ENCODE data around the gene NADK. TPM values are rescaled to one million over a fixed set of nuclear protein-coding genes. Genes with fewer than 3 reads are reported as not detected.

The NADK gene
- total RNA-seq, 1 experiment from 2014 or later: 124 TPM

GRCh38 chr1:1780598-1781525, 2.6 kb upstream of the NADK start:
- CTCF ChIA-PET: interaction anchor here (0.5 to 2.8 kb wide), 8 partner anchors 8 to 263 kb away, joined by 3 to 30 read pairs (median 9); no protein-coding TSS in a partner anchor
- POLR2A ChIA-PET: interaction anchor here (0.7 to 1.0 kb wide), 3 partner anchors 14 to 128 kb away, joined by 3 to 7 read pairs (median 3); no protein-coding TSS in a partner anchor
- Mint-ChIP-seq H3K36me3 (peaks cover 6% of the 10 kb centered on the region), H3K27ac (peak overlapping the region; percentile 99), H3K27me3 (ENCODE audit: low read depth) (no peaks in the 10 kb centered on the region), H3K9me3 (no peaks in the 10 kb centered on the region), H3K4me1 (peaks cover 48% of the 10 kb centered on the region), H3K4me3 (peak overlapping the region; percentile 81)
- ATAC-seq: no peak
- TF ChIP-seq ZNF512 (CRISPR knock-in tag; IDR thresholded peaks at IDR 0.05; ENCODE audit: borderline replicate concordance) (no peak), NR3C1 (CRISPR knock-in tag; conservative IDR thresholded peaks at IDR 0.05; ENCODE audit: low read depth) (no peak), E2F1 (CRISPR knock-in tag; IDR thresholded peaks at IDR 0.05) (no peak), RORB (CRISPR knock-in tag; IDR thresholded peaks at IDR 0.05) (no peak), IRF2 (CRISPR knock-in tag; IDR thresholded peaks at IDR 0.05; ENCODE audit: borderline replicate concordance, low read depth) (no peak), NR2C2 (CRISPR knock-in tag; IDR thresholded peaks at IDR 0.05) (no peak), MLX (CRISPR knock-in tag; IDR thresholded peaks at IDR 0.05) (no peak), ARID4B (CRISPR knock-in tag; IDR thresholded peaks at IDR 0.05; ENCODE audit: borderline replicate concordance) (no peak), KAT7 (CRISPR knock-in tag; IDR thresholded peaks at IDR 0.05; ENCODE audit: borderline replicate concordance) (no peak), AR (CRISPR knock-in tag; IDR thresholded peaks at IDR 0.05) (no peak), GRHL2 (CRISPR knock-in tag; IDR thresholded peaks at IDR 0.05; ENCODE audit: insufficient replicate concordance, severe bottlenecking) (no peak), ZMAT4 (CRISPR knock-in tag; IDR thresholded peaks at IDR 0.05) (no peak)
- TF ChIP-seq, protein P1, sequence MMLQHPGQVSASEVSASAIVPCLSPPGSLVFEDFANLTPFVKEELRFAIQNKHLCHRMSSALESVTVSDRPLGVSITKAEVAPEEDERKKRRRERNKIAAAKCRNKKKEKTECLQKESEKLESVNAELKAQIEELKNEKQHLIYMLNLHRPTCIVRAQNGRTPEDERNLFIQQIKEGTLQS (CRISPR knock-in tag; conservative IDR thresholded peaks at IDR 0.05): no peak
- TF ChIP-seq, protein P2, sequence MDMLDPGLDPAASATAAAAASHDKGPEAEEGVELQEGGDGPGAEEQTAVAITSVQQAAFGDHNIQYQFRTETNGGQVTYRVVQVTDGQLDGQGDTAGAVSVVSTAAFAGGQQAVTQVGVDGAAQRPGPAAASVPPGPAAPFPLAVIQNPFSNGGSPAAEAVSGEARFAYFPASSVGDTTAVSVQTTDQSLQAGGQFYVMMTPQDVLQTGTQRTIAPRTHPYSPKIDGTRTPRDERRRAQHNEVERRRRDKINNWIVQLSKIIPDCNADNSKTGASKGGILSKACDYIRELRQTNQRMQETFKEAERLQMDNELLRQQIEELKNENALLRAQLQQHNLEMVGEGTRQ (CRISPR knock-in tag; IDR thresholded peaks at IDR 0.05): no peak
- no peak for DNase-seq (ENCODE audit: low spot score)
